Pancreas (tissue), 10 donors: ENCODE data around the gene ABCA3. TPM values are rescaled to one million over a fixed set of nuclear protein-coding genes. Genes with fewer than 3 reads are reported as not detected.

Source experiments
- ATAC-seq, 4 donors: fragments of 200-7000 bp; cut with Tn5 transposase; one replicate each; pipeline versions ENCODE4 v1.8.0 to v1.9.1; 2020; ENCODE audit warnings: mild to moderate bottlenecking in 4 of 4, moderate library complexity in 4 of 4
- DNase-seq, 6 donors: peaks; one replicate each; pipeline ENCODE4 v3.0.0-alpha.2; 2020
- FAIRE-seq: peaks from 2 replicates; lab custom pipeline; 2012; peaks lifted over from hg19 to GRCh38; lab: Jason Lieb, UNC
- H3K27ac ChIP-seq, 4 donors: fragments of 200-600 bp; sonication (generic); 1 replicate in 3 of 4; 2 replicates in 1 of 4; pipeline versions ENCODE4 v1.5.0 to v1.8.0; 2020
- H3K27me3 ChIP-seq, 4 donors: fragments of 200-600 bp; one replicate each; pipeline ENCODE4 v1.8.0; 2021
- H3K36me3 ChIP-seq, 3 donors: fragments of 200-600 bp; sonication (generic) in 1 of 3; one replicate each; pipeline versions ENCODE4 v1.5.0 to v1.8.0; 2020 to 2021
- H3K4me1 ChIP-seq, 3 donors: fragments of 200-600 bp; one replicate each; pipeline ENCODE4 v1.8.0; 2021
- H3K4me3 ChIP-seq, 4 donors: fragments of 200-600 bp; sonication (generic) in 2 of 4; one replicate each; pipeline versions ENCODE4 v1.5.0 to v1.8.0; 2020 to 2021
- H3K9me3 ChIP-seq, 4 donors: fragments of 200-600 bp; one replicate each; pipeline ENCODE4 v1.8.0; 2021
- WGBS, 2 donors: extraction: QIAGEN DNeasy Blood & Tissue Kit; methylation state at CpG; one replicate each; pipeline ENCODE4 v1.1.7; 2013; 5-methylcytosine and 5-hydroxymethylcytosine counted together
- intact Hi-C, 3 donors: fragments of 100-400 bp; cut with DNase I; formaldehyde crosslinking; loops; one replicate each; pipeline versions ENCODE4 v1.11.1 to v1.14.2; 2022
- polyA plus RNA-seq, 2 donors: library from polyadenylated mRNA; stranded (reverse); fragments of 200-250 nt; gene quantifications; one replicate each; pipeline ENCODE4 v1.2.3, GENCODE V29; 2013
- total RNA-seq, 6 donors: library from RNA; stranded (reverse); fragmentation: NEBNext Ultra II Directional in 4 of 6; extraction: Animal tissue kit (Norgen Biotek cat#: 25700) in 4 of 6; gene quantifications; one replicate each; pipeline versions ENCODE4 v1.2.1 to v1.2.4, GENCODE V29; 2021 to 2023
- TF ChIP-seq, protein P1 (sequence below), 4 donors: fragments of 200-600 bp; sonication (generic) in 3 of 4; IDR thresholded peaks; one replicate each; pipeline versions ENCODE4 v1.5.0 to v1.8.0; 2021; ENCODE audit warnings: antibody characterized with exemption in 4 of 4
- donor health status: healthy with polysubstance abuse.
- donor health status: DM: no; HTN: no; CAD: no; lungs with moderate emphysema.
- donor health status: DM: no; HTN: no; CAD: no.
- donor health status: control.
- donor health status: control.
- donor health status: Bipolar disorder and iron deficiency.
- donor health status: DM: yes; HTN: yes; CAD: no.
- donor health status: DM: no; HTN: no; CAD: no.
- donor health status: DM: no; HTN: no; CAD: no.
- donor health status: DM: yes; HTN: yes; CAD: no.

The ABCA3 gene
- total and polyA plus RNA-seq, 8 donors: 12.7 to 26.5 (median 18.0) TPM

- no peaks in the 10 kb centered on the region for H3K36me3 ChIP-seq
- peaks cover 0 to 2% (median 2%) of the 10 kb centered on the region in 3 donors for H3K4me1 ChIP-seq
- TF ChIP-seq, protein P1, sequence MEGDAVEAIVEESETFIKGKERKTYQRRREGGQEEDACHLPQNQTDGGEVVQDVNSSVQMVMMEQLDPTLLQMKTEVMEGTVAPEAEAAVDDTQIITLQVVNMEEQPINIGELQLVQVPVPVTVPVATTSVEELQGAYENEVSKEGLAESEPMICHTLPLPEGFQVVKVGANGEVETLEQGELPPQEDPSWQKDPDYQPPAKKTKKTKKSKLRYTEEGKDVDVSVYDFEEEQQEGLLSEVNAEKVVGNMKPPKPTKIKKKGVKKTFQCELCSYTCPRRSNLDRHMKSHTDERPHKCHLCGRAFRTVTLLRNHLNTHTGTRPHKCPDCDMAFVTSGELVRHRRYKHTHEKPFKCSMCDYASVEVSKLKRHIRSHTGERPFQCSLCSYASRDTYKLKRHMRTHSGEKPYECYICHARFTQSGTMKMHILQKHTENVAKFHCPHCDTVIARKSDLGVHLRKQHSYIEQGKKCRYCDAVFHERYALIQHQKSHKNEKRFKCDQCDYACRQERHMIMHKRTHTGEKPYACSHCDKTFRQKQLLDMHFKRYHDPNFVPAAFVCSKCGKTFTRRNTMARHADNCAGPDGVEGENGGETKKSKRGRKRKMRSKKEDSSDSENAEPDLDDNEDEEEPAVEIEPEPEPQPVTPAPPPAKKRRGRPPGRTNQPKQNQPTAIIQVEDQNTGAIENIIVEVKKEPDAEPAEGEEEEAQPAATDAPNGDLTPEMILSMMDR (IDR thresholded peaks at IDR 0.05): no peak
- no peak for ATAC-seq
- intact Hi-C loops: no loop called here
- H3K4me3 ChIP-seq: no peak overlapping the region
- DNase-seq: no peak
- no peaks in the 10 kb centered on the region for H3K27me3 ChIP-seq
- no peak for FAIRE-seq
- H3K27ac ChIP-seq: no peak overlapping the region
- 91 to 95% methylated on average over 4 of the region's 4 CpGs for WGBS, 2 donors
- no peaks in the 10 kb centered on the region for H3K9me3 ChIP-seq
Observed at GRCh38 chr16:2359919-2360318, 19.4 kb upstream of the ABCA3 start.

- Histone ChIP-seq H3K36me3 (no peaks in the 10 kb centered on the region), H3K4me3 (no peak overlapping the region), H3K27ac (no peak overlapping the region), H3K27me3 (no peaks in the 10 kb centered on the region), H3K4me1 (no peaks in the 10 kb centered on the region), H3K9me3 (no peaks in the 10 kb centered on the region)
- 96 to 97% methylated on average over 3 of the region's 3 CpGs for WGBS, 2 donors
- TF ChIP-seq, protein P1 (IDR thresholded peaks at IDR 0.05): no peak
- no peak for DNase-seq
- ATAC-seq: no peak
- intact Hi-C loops: no loop called here
- FAIRE-seq: no peak
Observed at GRCh38 chr16:2358811-2359210, 18.3 kb upstream of the ABCA3 start.

DNA sequence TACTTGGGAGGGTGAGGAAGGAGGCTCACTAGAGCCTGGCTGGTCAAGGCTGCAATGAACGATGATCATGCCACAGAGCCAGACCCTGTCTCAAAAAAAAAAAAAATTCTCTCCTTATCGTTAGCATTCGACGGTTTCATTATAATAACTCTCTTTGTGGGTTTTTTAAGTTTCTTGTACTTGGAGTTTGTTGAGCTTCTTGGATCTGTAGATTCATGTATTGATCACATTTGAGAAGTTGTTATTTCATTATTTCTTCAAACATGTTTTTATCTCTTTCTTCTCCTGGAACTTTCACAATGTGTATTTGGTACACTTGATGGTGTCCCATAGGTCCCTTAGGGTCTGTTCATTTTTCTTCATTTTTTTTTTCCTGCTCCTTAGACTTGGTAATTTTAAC is 16.8 kb upstream of the ABCA3 start:
- TF ChIP-seq, protein P1 (IDR thresholded peaks at IDR 0.05): no peak
- Histone ChIP-seq H3K27me3 (no peaks in the 10 kb centered on the region), H3K9me3 (no peaks in the 10 kb centered on the region), H3K27ac (no peak overlapping the region), H3K36me3 (no peaks in the 10 kb centered on the region), H3K4me1 (no peaks in the 10 kb centered on the region), H3K4me3 (no peak overlapping the region)
- intact Hi-C loops: no loop called here
- DNase-seq (no peak), FAIRE-seq (no peak), ATAC-seq (no peak)
- 92 to 94% methylated on average over 4 of the region's 4 CpGs for WGBS, 2 donors

DNA sequence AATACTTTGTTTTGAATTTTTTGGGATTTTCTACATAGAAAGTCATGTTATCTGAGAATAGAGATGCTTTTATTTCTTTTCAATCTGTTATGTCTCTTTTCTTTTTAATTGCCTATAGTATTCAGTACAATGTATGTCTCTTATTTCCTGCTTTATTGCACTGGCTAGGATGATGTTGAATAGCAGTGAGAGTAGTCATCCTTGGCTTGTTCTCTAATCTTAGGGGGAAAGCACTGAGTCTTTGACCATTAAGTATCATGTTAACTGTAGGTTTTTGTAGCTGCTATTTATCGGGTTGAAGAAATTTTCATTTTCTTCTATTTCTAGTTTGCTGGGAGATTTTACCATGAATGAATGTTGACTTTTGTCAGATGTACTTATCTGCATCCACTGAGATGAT is 10.0 kb upstream of the ABCA3 start:
- TF ChIP-seq, protein P1 (IDR thresholded peaks at IDR 0.05): no peak
- Histone ChIP-seq H3K36me3 (no peaks in the 10 kb centered on the region), H3K27ac (no peak overlapping the region), H3K27me3 (no peaks in the 10 kb centered on the region), H3K4me1 (no peaks in the 10 kb centered on the region), H3K9me3 (no peaks in the 10 kb centered on the region), H3K4me3 (no peak overlapping the region)
- whole genome bisulfite sequencing, 2 donors: 77 to 83% methylated on average over 1 of the region's 1 CpG
- ATAC-seq: no peak
- no peak for FAIRE-seq
- intact Hi-C loops: no loop called here
- DNase-seq: no peak

DNA sequence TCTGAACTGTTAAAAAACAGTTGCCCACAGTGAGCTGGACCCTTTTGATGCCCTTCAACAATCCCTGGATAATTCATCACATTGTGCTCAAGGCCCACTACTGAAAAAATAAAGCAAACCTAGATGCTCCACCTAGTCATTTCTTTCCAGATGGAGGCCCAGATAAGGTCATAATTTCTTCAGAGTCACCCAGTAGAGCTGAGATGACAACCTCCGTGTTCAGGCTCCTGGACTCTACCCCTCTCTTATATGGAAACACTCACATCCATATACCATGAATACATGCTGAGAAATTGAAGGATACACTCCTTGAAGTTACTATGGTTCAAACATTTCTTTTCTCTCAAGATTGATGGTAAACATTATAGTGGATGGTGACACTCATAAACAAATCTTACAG is 2.7 kb upstream of the ABCA3 start:
- 54 to 78% methylated on average over 1 of the region's 1 CpG for WGBS, 2 donors
- H3K27ac ChIP-seq: no peak overlapping the region
- H3K4me1 ChIP-seq: peaks cover 0 to 5% (median 4%) of the 10 kb centered on the region in 3 donors
- H3K9me3 ChIP-seq: no peaks in the 10 kb centered on the region
- ATAC-seq (no peak), FAIRE-seq (no peak), DNase-seq (no peak)
- H3K4me3 ChIP-seq: no peak overlapping the region
- TF ChIP-seq, protein P1 (IDR thresholded peaks at IDR 0.05): no peak
- intact Hi-C loops: loop anchor here in 2 of 3 donors (5.0 to 10.0 kb wide), 3 partner anchors 52 to 154 kb away; partner anchors contain the start of gene CCNF (in 2 of the 2)
- no peaks in the 10 kb centered on the region for H3K36me3 ChIP-seq
- no peaks in the 10 kb centered on the region for H3K27me3 ChIP-seq
